GM12878 (cell line): ENCODE data around the gene PILRB. TPM values are rescaled to one million over a fixed set of nuclear protein-coding genes. Genes with fewer than 3 reads are reported as not detected.

ENCODE experiments used
- ATAC-seq: fragments of 200-7000 bp; cut with Tn5 transposase; 3 replicates; pipeline ENCODE4 v1.9.1; 2020; ENCODE audit warnings: mild to moderate bottlenecking, moderate library complexity
- BruUV-seq: library from RNA; stranded (reverse); fragments of 400-500 nt; replicated peaks from 2 replicates; lab custom pipeline; 2021; lab: Mats Ljungman, UMichigan
- CTCF ChIA-PET: fragments of 300-600 bp; sonication (Branson Sonifier 250); formaldehyde crosslinking; extraction: SDS; loops from one replicate; lab custom pipeline; 2021; ENCODE audit warnings: inconsistent platforms; lab: Yijun Ruan, JAX
- POLR2A ChIA-PET: fragments of 350-600 bp; formaldehyde crosslinking; extraction: SDS; loops from one replicate; lab custom pipeline; 2021; ENCODE audit warnings: inconsistent platforms; lab: Charles Lee
- RAD21 ChIA-PET: fragments of 300-600 bp; sonication (Branson Sonifier 250); formaldehyde crosslinking; loops from one replicate; lab custom pipeline; 2023; ENCODE audit warnings: antibody characterized with exemption; ENCODE audit not compliant: unreplicated experiment; lab: Charles Lee
- SMC1A ChIA-PET: fragments of 300-600 bp; sonication (Branson Sonifier 250); formaldehyde crosslinking; loops from one replicate; lab custom pipeline; 2023; ENCODE audit not compliant: unreplicated experiment, uncharacterized antibody; lab: Charles Lee
- DNase-seq: peaks from one replicate; pipeline ENCODE4 v3.0.0-alpha.2; 2011; ENCODE audit warnings: low read depth, low spot score
- FAIRE-seq: peaks from 3 replicates; lab custom pipeline; 2011; peaks lifted over from hg19 to GRCh38; lab: Jason Lieb, UNC
- H2AFZ ChIP-seq: 2 replicates; pipeline ENCODE4 v1.6.0; 2011; ENCODE audit warnings: low read depth, low read length, control low read depth; ENCODE audit not compliant: control insufficient read depth
- H3K27ac ChIP-seq: 2 replicates; pipeline ENCODE4 v1.5.1; 2011; ENCODE audit warnings: control low read depth; ENCODE audit not compliant: control insufficient read depth, insufficient read depth
- H3K27me3 ChIP-seq, 2 experiments: replicated peaks in 1 of 2; 2 replicates each; pipeline versions ENCODE4 v1.6.0 to v1.6.1; 2011; ENCODE audit warnings: low read length in 1 of 2; ENCODE audit not compliant: control insufficient read depth in 2 of 2, insufficient read depth in 2 of 2
- H3K36me3 ChIP-seq, 2 experiments: 2 replicates each; pipeline ENCODE4 v1.5.1; 2011; ENCODE audit warnings: low read length in 1 of 2; ENCODE audit not compliant: control insufficient read depth in 2 of 2, insufficient read depth in 2 of 2
- H3K4me1 ChIP-seq: 2 replicates; pipeline ENCODE4 v1.6.1; 2011; ENCODE audit warnings: mild to moderate bottlenecking, low read length, moderate library complexity, mixed read lengths; ENCODE audit not compliant: control insufficient read depth, insufficient read depth
- H3K4me2 ChIP-seq: 2 replicates; pipeline ENCODE4 v1.6.0; 2011; ENCODE audit warnings: control low read depth; ENCODE audit not compliant: control insufficient read depth, insufficient read depth
- H3K4me3 ChIP-seq: fragments of 200-600 bp; sonication (generic); 2 replicates; pipeline ENCODE4 v1.5.1; 2016
- H3K79me2 ChIP-seq: 2 replicates; pipeline ENCODE4 v1.6.0; 2011; ENCODE audit warnings: low read length; ENCODE audit not compliant: control insufficient read depth, insufficient read depth
- H3K9ac ChIP-seq: 2 replicates; pipeline ENCODE4 v1.8.0; 2011; ENCODE audit warnings: low read length, control low read depth, mixed read lengths; ENCODE audit not compliant: control insufficient read depth, insufficient read depth
- H3K9me3 ChIP-seq: replicated peaks from 3 replicates; pipeline ENCODE4 v1.5.1; 2011; ENCODE audit warnings: mild to moderate bottlenecking, low read length; ENCODE audit not compliant: control insufficient read depth, insufficient read depth
- H4K20me1 ChIP-seq: 2 replicates; pipeline ENCODE4 v1.6.0; 2011; ENCODE audit not compliant: control insufficient read depth, insufficient read depth
- IRF4 ChIP-seq: IDR thresholded peaks from 2 replicates; pipeline ENCODE4 v1.6.1; 2011; ENCODE audit warnings: low read depth, low read length
- JUNB ChIP-seq: IDR thresholded peaks from 2 replicates; pipeline ENCODE4 v1.6.1; 2016; ENCODE audit warnings: antibody characterized with exemption, mild to moderate bottlenecking
- KAT2A ChIP-seq: conservative IDR thresholded peaks from 2 replicates; pipeline ENCODE4 v1.6.1; 2011; ENCODE audit warnings: low read depth, low read length; ENCODE audit not compliant: control insufficient read depth
- MXI1 ChIP-seq: fragments of 150-350 bp; IDR thresholded peaks from 2 replicates; pipeline ENCODE4 v1.6.1; 2011; ENCODE audit warnings: low read depth, mild to moderate bottlenecking, inconsistent platforms, low read length, improper control_type of control experiment
- SPI1 ChIP-seq: IDR thresholded peaks from 2 replicates; pipeline ENCODE4 v1.6.1; 2011; ENCODE audit warnings: low read depth, mild to moderate bottlenecking, low read length, moderate library complexity, borderline replicate concordance; ENCODE audit not compliant: insufficient read depth
- WGBS: methylation state at CpG from one replicate; pipeline ENCODE4 v1.1.6; 2016; ENCODE audit warnings: low lambda C conversion rate; ENCODE audit not compliant: insufficient replicate concordance, insufficient coverage; ENCODE audit errors: missing lambda C conversion rate; 5-methylcytosine and 5-hydroxymethylcytosine counted together
- in situ Hi-C: fragments of 300-500 bp; cut with MboI; formaldehyde crosslinking; loops from 9 replicates; pipeline ENCODE4 v1.14.3; 2018; ENCODE audit warnings: mixed read lengths
- intact Hi-C: fragments of 100-400 bp; cut with micrococcal nuclease; formaldehyde crosslinking; loops from one replicate; pipeline ENCODE4 v1.14.2; 2022; ENCODE audit not compliant: unreplicated experiment
- polyA plus RNA-seq, 11 experiments: library from polyadenylated mRNA; depleted of rRNA in 4 of 11; unstranded in 6 of 11; stranded (reverse) in 5 of 11; fragments of >200 nt; fragmentation: Nextera tagmentation in 4 of 11; fragmentation: Illumina TruSeq in 1 of 11; extraction: Ambion mirVana in 4 of 11; extraction: Trizol in 1 of 11; gene quantifications; 1 replicate in 1 of 11; 2 replicates in 10 of 11; pipeline versions ENCODE4 v1.2.1 to v1.2.3, GENCODE V29; 2011 to 2016; ENCODE audit warnings: inconsistent platforms in 2 of 11, missing spikeins in 2 of 11, low read depth in 1 of 11
- total RNA-seq, 4 experiments: library from RNA; depleted of rRNA in 3 of 4; stranded (reverse); fragments of >200 nt in 3 of 4; fragmentation: Illumina TruSeq in 1 of 4; extraction: Trizol in 1 of 4; gene quantifications; 2 replicates each; pipeline versions ENCODE4 v1.2.1 to v1.2.3, GENCODE V29; 2013 to 2021
- TF ChIP-seq, protein P1 (sequence below): fragments of 450-650 bp; IDR thresholded peaks from 2 replicates; pipeline ENCODE4 v1.6.1; 2017; ENCODE audit warnings: mild to moderate bottlenecking, moderate library complexity

PILRB gene
- total and polyA plus RNA-seq, 10 of the 15 experiments (the other 5 are each of a cell fraction or from before 2014, with no cell fraction given) = 2.6 to 50.3 (median 22.0) TPM

DNA sequence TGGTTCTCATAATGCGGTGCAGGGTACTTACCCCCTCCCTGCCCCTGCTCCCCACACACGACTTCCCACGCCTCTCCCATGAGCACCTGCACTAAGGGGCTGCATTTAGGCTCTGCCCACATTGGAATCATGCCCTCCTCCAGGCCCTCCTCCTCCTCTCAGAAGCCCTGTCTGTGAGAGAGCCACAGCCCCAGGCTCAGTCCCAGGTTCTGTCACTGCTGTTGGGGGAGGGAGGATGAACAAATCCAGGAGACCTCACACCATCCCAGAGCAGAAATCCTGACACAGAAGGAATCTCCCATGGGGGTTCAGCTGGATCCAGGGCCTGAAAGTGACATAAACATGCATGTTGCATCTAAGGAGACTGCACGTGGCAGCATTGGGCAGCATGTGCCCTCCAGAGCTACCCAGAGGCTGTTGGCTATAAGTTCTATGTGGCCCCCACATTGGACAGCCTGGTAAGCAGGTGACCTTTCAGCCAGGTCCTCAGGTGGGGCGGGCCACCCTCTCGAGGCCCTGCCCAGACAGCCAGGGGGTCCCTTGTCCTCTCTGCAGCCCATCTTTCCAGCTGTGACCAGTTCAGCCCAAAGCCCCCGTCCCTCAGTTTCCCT, 13.7 kb downstream of the PILRB start:
- no peak for FAIRE-seq
- Histone ChIP-seq H3K4me2 (no peak overlapping the region), H3K9ac (no peak overlapping the region), H4K20me1 (no peaks in the 10 kb centered on the region), H2AFZ (no peak overlapping the region), H3K4me1 (peaks cover 55% of the 10 kb centered on the region), H3K79me2 (peaks cover 18% of the 10 kb centered on the region), H3K27ac (no peak overlapping the region), H3K36me3 (no peaks in the 10 kb centered on the region), H3K27me3 (no peaks in the 10 kb centered on the region), H3K9me3 (no peaks in the 10 kb centered on the region), H3K4me3 (no peak overlapping the region)
- no peak for DNase-seq
- ChIA-PET CTCF (interaction anchor here (0.6 to 10.0 kb wide), 2 partner anchors 35 to 109 kb away, joined by 4 to 134 read pairs; no protein-coding TSS in a partner anchor), SMC1A (interaction anchor here (0.7 kb wide), 1 partner anchor 32 kb away, joined by 3 read pairs; no protein-coding TSS in a partner anchor), POLR2A (interaction anchor here (0.7 to 1.0 kb wide), 2 partner anchors 36 to 65 kb away, joined by 3 to 4 read pairs; partner anchors contain the start of gene PPP1R35), RAD21 (interaction anchor here (1.4 to 4.1 kb wide), 2 partner anchors 36 kb away, joined by 4 to 25 read pairs; no protein-coding TSS in a partner anchor)
- intact Hi-C loops (no loop called here), in situ Hi-C loops (no loop called here)
- no TSS peak for BruUV-seq
- no peak for ATAC-seq
- WGBS = 85% methylated on average over 7 of the region's 7 CpGs
- TF ChIP-seq KAT2A = no peak
- no peak for TF ChIP-seq IRF4
- TF ChIP-seq SPI1 = no peak
- no peak for TF ChIP-seq JUNB

DNA sequence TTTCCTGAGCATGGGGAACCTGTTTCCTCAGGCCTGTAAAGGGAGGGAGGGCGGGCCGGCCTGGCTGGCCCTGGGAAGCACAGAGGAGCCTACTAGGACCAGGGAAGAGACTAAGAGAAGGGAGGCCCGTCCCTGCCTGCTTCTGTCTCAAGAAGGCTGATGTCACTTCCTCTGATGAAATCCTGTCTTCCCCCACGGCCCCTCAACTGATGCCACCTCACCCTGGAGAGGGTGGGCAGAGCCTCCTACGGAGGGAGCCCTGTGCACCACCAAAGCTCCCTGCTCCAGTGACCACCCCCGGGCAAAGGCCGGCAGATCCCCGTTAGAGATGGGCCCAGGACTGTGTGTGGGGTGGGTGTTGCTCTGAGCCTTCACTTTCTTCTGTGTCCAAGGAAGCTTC, 14.3 kb downstream of the PILRB start:
- H2AFZ ChIP-seq = no peak overlapping the region
- no peak overlapping the region for H3K27ac ChIP-seq
- ATAC-seq (no peak), DNase-seq (no peak), FAIRE-seq (no peak)
- POLR2A ChIA-PET = interaction anchor here (0.7 to 1.0 kb wide), 2 partner anchors 35 to 64 kb away, joined by 3 to 4 read pairs; partner anchors contain the start of gene PPP1R35
- TF ChIP-seq, protein P1, sequence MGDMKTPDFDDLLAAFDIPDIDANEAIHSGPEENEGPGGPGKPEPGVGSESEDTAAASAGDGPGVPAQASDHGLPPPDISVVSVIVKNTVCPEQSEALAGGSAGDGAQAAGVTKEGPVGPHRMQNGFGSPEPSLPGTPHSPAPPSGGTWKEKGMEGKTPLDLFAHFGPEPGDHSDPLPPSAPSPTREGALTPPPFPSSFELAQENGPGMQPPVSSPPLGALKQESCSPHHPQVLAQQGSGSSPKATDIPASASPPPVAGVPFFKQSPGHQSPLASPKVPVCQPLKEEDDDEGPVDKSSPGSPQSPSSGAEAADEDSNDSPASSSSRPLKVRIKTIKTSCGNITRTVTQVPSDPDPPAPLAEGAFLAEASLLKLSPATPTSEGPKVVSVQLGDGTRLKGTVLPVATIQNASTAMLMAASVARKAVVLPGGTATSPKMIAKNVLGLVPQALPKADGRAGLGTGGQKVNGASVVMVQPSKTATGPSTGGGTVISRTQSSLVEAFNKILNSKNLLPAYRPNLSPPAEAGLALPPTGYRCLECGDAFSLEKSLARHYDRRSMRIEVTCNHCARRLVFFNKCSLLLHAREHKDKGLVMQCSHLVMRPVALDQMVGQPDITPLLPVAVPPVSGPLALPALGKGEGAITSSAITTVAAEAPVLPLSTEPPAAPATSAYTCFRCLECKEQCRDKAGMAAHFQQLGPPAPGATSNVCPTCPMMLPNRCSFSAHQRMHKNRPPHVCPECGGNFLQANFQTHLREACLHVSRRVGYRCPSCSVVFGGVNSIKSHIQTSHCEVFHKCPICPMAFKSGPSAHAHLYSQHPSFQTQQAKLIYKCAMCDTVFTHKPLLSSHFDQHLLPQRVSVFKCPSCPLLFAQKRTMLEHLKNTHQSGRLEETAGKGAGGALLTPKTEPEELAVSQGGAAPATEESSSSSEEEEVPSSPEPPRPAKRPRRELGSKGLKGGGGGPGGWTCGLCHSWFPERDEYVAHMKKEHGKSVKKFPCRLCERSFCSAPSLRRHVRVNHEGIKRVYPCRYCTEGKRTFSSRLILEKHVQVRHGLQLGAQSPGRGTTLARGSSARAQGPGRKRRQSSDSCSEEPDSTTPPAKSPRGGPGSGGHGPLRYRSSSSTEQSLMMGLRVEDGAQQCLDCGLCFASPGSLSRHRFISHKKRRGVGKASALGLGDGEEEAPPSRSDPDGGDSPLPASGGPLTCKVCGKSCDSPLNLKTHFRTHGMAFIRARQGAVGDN = 0 out of 2 replicates have a peak, but pooled peaks have one; percentile 22
- TF ChIP-seq MXI1 = no peak
- in situ Hi-C loops = no loop called here
- no peak overlapping the region for H3K9ac ChIP-seq
- no peaks in the 10 kb centered on the region for H4K20me1 ChIP-seq
- SMC1A ChIA-PET = no interaction called here
- no peaks in the 10 kb centered on the region for H3K9me3 ChIP-seq
- H3K4me2 ChIP-seq = no peak overlapping the region
- no peaks in the 10 kb centered on the region for H3K36me3 ChIP-seq
- RAD21 ChIA-PET = interaction anchor here (1.4 kb wide), 1 partner anchor 36 kb away, joined by 4 read pairs; no protein-coding TSS in a partner anchor
- peaks cover 20% of the 10 kb centered on the region for H3K79me2 ChIP-seq
- CTCF ChIA-PET = interaction anchor here (0.6 to 10.0 kb wide), 2 partner anchors 35 to 108 kb away, joined by 4 to 134 read pairs; no protein-coding TSS in a partner anchor
- no peaks in the 10 kb centered on the region for H3K27me3 ChIP-seq
- peaks cover 50% of the 10 kb centered on the region for H3K4me1 ChIP-seq
- BruUV-seq = no TSS peak
- 58% methylated on average over 6 of the region's 8 CpGs for WGBS
- intact Hi-C loops = no loop called here
- H3K4me3 ChIP-seq = no peak overlapping the region
